H1 (cell line): ENCODE data around the gene ZSCAN20. TPM values are rescaled to one million over a fixed set of nuclear protein-coding genes. Genes with fewer than 3 reads are reported as not detected.

Experiments
- CTCF ChIA-PET: fragments of 300-600 bp; sonication (Branson Sonifier 250); formaldehyde crosslinking; loops from one replicate; lab custom pipeline; 2021; ENCODE audit not compliant: partially characterized antibody; lab: Charles Lee
- POLR2A ChIA-PET: fragments of 300-600 bp; sonication (Branson Sonifier 250); formaldehyde crosslinking; loops from one replicate; lab custom pipeline; 2021; ENCODE audit warnings: inconsistent platforms; ENCODE audit not compliant: partially characterized antibody; lab: Charles Lee
- DNase-seq, 2 experiments: peaks; one replicate each; pipeline versions ENCODE4 v3.0.0 to v3.0.0-alpha.2; 2010 to 2022; ENCODE audit warnings: low spot score in 2 of 2, low read depth in 1 of 2, mixed read lengths in 1 of 2
- FAIRE-seq: peaks from 2 replicates; lab custom pipeline; 2011; peaks lifted over from hg19 to GRCh38; lab: Jason Lieb, UNC
- H2AFZ ChIP-seq: 2 replicates; pipeline ENCODE4 v1.8.1; 2012; ENCODE audit warnings: low read length, inconsistent platforms
- H2AK5ac ChIP-seq: 2 replicates; pipeline ENCODE4 v1.6.1; 2013; ENCODE audit warnings: low read depth, low read length
- H2BK120ac ChIP-seq: replicated peaks from 2 replicates; pipeline ENCODE3; 2013; ENCODE audit warnings: low read depth, low read length, inconsistent platforms
- H2BK12ac ChIP-seq: 2 replicates; pipeline ENCODE4 v1.6.1; 2013; ENCODE audit warnings: low read depth, low read length
- H2BK15ac ChIP-seq: 2 replicates; pipeline ENCODE4 v1.6.1; 2013; ENCODE audit warnings: low read length
- H2BK20ac ChIP-seq: 2 replicates; pipeline ENCODE4 v1.6.1; 2013; ENCODE audit warnings: low read length
- H2BK5ac ChIP-seq: 2 replicates; pipeline ENCODE4 v1.6.1; 2013; ENCODE audit warnings: low read depth, low read length
- H3K14ac ChIP-seq: 2 replicates; pipeline ENCODE4 v1.6.1; 2013; ENCODE audit warnings: inconsistent platforms; ENCODE audit not compliant: insufficient read length
- H3K18ac ChIP-seq: 2 replicates; pipeline ENCODE4 v1.6.1; 2013; ENCODE audit warnings: low read length; ENCODE audit errors: extremely low read depth
- H3K23ac ChIP-seq: 2 replicates; pipeline ENCODE4 v1.6.1; 2013; ENCODE audit warnings: inconsistent platforms; ENCODE audit not compliant: insufficient read length
- H3K23me2 ChIP-seq: 2 replicates; pipeline ENCODE4 v1.6.1; 2013; ENCODE audit warnings: low read depth, low read length
- H3K27ac ChIP-seq: 2 replicates; pipeline ENCODE4 v1.6.1; 2011; ENCODE audit warnings: low read depth, low read length, inconsistent platforms
- H3K27me3 ChIP-seq, 4 experiments: replicated peaks in 1 of 4; 1 replicate in 1 of 4; 2 replicates in 3 of 4; pipeline versions ENCODE4 v1.6.1 to v1.8.1; 2011 to 2013; ENCODE audit warnings: low read length in 3 of 4, mild to moderate bottlenecking in 3 of 4, inconsistent platforms in 2 of 4, mixed read lengths in 2 of 4, moderate library complexity in 1 of 4; ENCODE audit not compliant: control insufficient read depth in 3 of 4, insufficient read depth in 3 of 4; ENCODE audit errors: extremely low read depth in 1 of 4
- H3K36me3 ChIP-seq, 4 experiments: 2 replicates each; pipeline versions ENCODE4 v1.6.1 to v1.8.1; 2011 to 2013; ENCODE audit warnings: mild to moderate bottlenecking in 4 of 4, low read length in 3 of 4, moderate library complexity in 2 of 4, control low read depth in 1 of 4, inconsistent platforms in 1 of 4; ENCODE audit not compliant: insufficient read depth in 4 of 4, control insufficient read depth in 2 of 4
- H3K4ac ChIP-seq: replicated peaks from 2 replicates; pipeline ENCODE3; 2013; ENCODE audit warnings: low read length, low read depth, mixed read lengths, inconsistent platforms; ENCODE audit not compliant: insufficient read length
- H3K4me1 ChIP-seq, 4 experiments: replicated peaks in 1 of 4; 1 replicate in 1 of 4; 2 replicates in 3 of 4; pipeline versions ENCODE4 v1.6.1 to v1.8.1; 2011 to 2013; ENCODE audit warnings: low read length in 3 of 4, inconsistent platforms in 2 of 4, mixed read lengths in 1 of 4; ENCODE audit not compliant: insufficient read depth in 4 of 4, control insufficient read depth in 3 of 4
- H3K4me2 ChIP-seq, 2 experiments: 2 replicates each; pipeline versions ENCODE4 v1.6.1 to v1.8.1; 2011 to 2013; ENCODE audit warnings: low read depth in 2 of 2, low read length in 2 of 2, control low read depth in 1 of 2, inconsistent platforms in 1 of 2, mild to moderate bottlenecking in 1 of 2; ENCODE audit not compliant: insufficient read depth in 1 of 2
- H3K4me3 ChIP-seq, 4 experiments: fragments of 200-600, 300-600 bp in 1 of 4; sonication (generic), shearing (Covaris generic), sonication (Bioruptor Twin) in 1 of 4; 2 replicates each; pipeline versions ENCODE4 v1.5.1 to v1.8.1; 2011 to 2016; ENCODE audit warnings: low read length in 4 of 4, low read depth in 3 of 4, control low read depth in 2 of 4, inconsistent platforms in 2 of 4, mild to moderate bottlenecking in 2 of 4, mixed read lengths in 1 of 4, moderate library complexity in 1 of 4; ENCODE audit not compliant: insufficient read depth in 2 of 4; ENCODE audit errors: extremely low read depth in 1 of 4
- H3K56ac ChIP-seq: replicated peaks from 2 replicates; pipeline ENCODE3; 2013; ENCODE audit warnings: low read depth, mild to moderate bottlenecking, mixed read lengths, low read length, inconsistent platforms; ENCODE audit not compliant: insufficient read length
- H3K79me1 ChIP-seq: 2 replicates; pipeline ENCODE4 v1.6.1; 2013; ENCODE audit warnings: low read depth, low read length, control low read depth
- H3K79me2 ChIP-seq, 2 experiments: 2 replicates each; pipeline versions ENCODE4 v1.6.1 to v1.8.1; 2012 to 2013; ENCODE audit warnings: low read length in 2 of 2, mild to moderate bottlenecking in 2 of 2, inconsistent platforms in 1 of 2; ENCODE audit not compliant: insufficient read depth in 2 of 2, control insufficient read depth in 1 of 2
- H3K9ac ChIP-seq, 4 experiments: replicated peaks in 1 of 4; 1 replicate in 1 of 4; 2 replicates in 3 of 4; pipeline versions ENCODE4 v1.6.1 to v1.8.1; 2011 to 2013; ENCODE audit warnings: low read depth in 3 of 4, low read length in 3 of 4, control low read depth in 2 of 4, mild to moderate bottlenecking in 2 of 4, moderate library complexity in 2 of 4, inconsistent platforms in 1 of 4; ENCODE audit errors: extremely low read depth in 1 of 4
- H3K9me3 ChIP-seq, 2 experiments: 2 replicates each; pipeline versions ENCODE4 v1.6.1 to v1.8.1; 2012 to 2013; ENCODE audit warnings: mild to moderate bottlenecking in 2 of 2, moderate library complexity in 2 of 2, control low read depth in 1 of 2, inconsistent platforms in 1 of 2, low read depth in 1 of 2, low read length in 1 of 2, mixed read lengths in 1 of 2; ENCODE audit not compliant: insufficient read depth in 2 of 2
- H4K20me1 ChIP-seq, 2 experiments: replicated peaks in 1 of 2; 2 replicates each; pipeline versions ENCODE3 to v1.8.1; 2011 to 2013; ENCODE audit warnings: inconsistent platforms in 2 of 2, low read length in 2 of 2, mild to moderate bottlenecking in 1 of 2; ENCODE audit not compliant: insufficient read depth in 2 of 2, control insufficient read depth in 1 of 2
- H4K5ac ChIP-seq: 2 replicates; pipeline ENCODE4 v1.6.1; 2013; ENCODE audit warnings: low read length, low read depth, mixed read lengths, inconsistent platforms; ENCODE audit not compliant: insufficient read length
- H4K8ac ChIP-seq: 2 replicates; pipeline ENCODE4 v1.8.0; 2013; ENCODE audit warnings: mild to moderate bottlenecking, moderate library complexity, low read length, inconsistent platforms; ENCODE audit not compliant: insufficient read depth; ENCODE audit errors: extremely low read depth
- H4K91ac ChIP-seq: replicated peaks from 2 replicates; pipeline ENCODE3; 2013; ENCODE audit warnings: low read length, mixed read lengths, inconsistent platforms; ENCODE audit not compliant: insufficient read length
- KDM4A ChIP-seq: IDR thresholded peaks from one replicate; pipeline ENCODE4 v1.7.1; 2012; ENCODE audit warnings: low read depth, mild to moderate bottlenecking, moderate library complexity, low read length, inconsistent platforms; ENCODE audit not compliant: severe bottlenecking
- WGBS, 2 experiments: shearing (Covaris generic) in 1 of 2; methylation state at CpG; one replicate each; pipeline versions ENCODE4 v1.1.6 to v1.1.7; 2013 to 2015; ENCODE audit warnings: low lambda C conversion rate in 2 of 2, mixed read lengths in 2 of 2, inconsistent platforms in 1 of 2, low coverage in 1 of 2, missing lambda C conversion rate in 1 of 2; ENCODE audit not compliant: insufficient replicate concordance in 2 of 2, insufficient coverage in 1 of 2, insufficient read length in 1 of 2; ENCODE audit errors: extremely low coverage in 1 of 2, missing lambda C conversion rate in 1 of 2; 5-methylcytosine and 5-hydroxymethylcytosine counted together
- polyA plus RNA-seq, 7 experiments: library from polyadenylated mRNA; depleted of rRNA in 3 of 7; stranded (reverse) in 5 of 7; unstranded in 2 of 7; fragments of >200 nt in 5 of 7; fragments of 200-250 nt in 2 of 7; gene quantifications; 1 replicate in 5 of 7; 2 replicates in 1 of 7; 4 replicates in 1 of 7; pipeline versions ENCODE4 v1.2.1 to v1.2.3, GENCODE V29; 2011 to 2013; ENCODE audit warnings: missing spikeins in 2 of 7, mixed read lengths in 2 of 7
- total RNA-seq: library from RNA; stranded (reverse); fragmentation: NEBNext Ultra II Directional; extraction: Animal tissue kit (Norgen Biotek cat#: 25700); gene quantifications from 2 replicates; pipeline ENCODE4 v1.2.1, GENCODE V29; 2021

The ZSCAN20 gene
- total and polyA plus RNA-seq, 2 of the 8 experiments (the other 6 are each of a cell fraction or from before 2014, with no cell fraction given) = 0.70 to 3.4 TPM

- ChIA-PET CTCF (interaction anchor here (0.8 kb wide), 1 partner anchor 21 kb away, joined by 3 read pairs; no protein-coding TSS in a partner anchor), POLR2A (no interaction called here)
- no peaks in the 10 kb centered on the region for H3K79me2 ChIP-seq
- H2BK5ac ChIP-seq = no peak overlapping the region
- no peak overlapping the region for H3K14ac ChIP-seq
- H3K4me2 ChIP-seq = no peak overlapping the region
- no peaks in the 10 kb centered on the region for H3K36me3 ChIP-seq
- no peak overlapping the region for H3K9ac ChIP-seq
- peaks cover 0 to 8% (median 5%) of the 10 kb centered on the region in 4 experiments; a peak in 4 of 7 replicates for H3K27me3 ChIP-seq
- no peak overlapping the region for H4K91ac ChIP-seq
- H2AFZ ChIP-seq = no peak overlapping the region
- peaks cover 0 to 16% (median 6%) of the 10 kb centered on the region in 4 experiments; a peak in 4 of 7 replicates for H3K4me1 ChIP-seq
- H3K4me3 ChIP-seq = no peak overlapping the region
- no peak overlapping the region for H2AK5ac ChIP-seq
- no peaks in the 10 kb centered on the region for H3K23me2 ChIP-seq
- H3K23ac ChIP-seq = no peak overlapping the region
- no peak overlapping the region for H3K4ac ChIP-seq
- peak overlapping the region; percentile 11; the same call in 1 of the 2 replicates for H3K18ac ChIP-seq
- no peak overlapping the region for H2BK20ac ChIP-seq
- TF ChIP-seq KDM4A = no peak
- 73% methylated on average over 2 of the region's 2 CpGs; no CpG with 5 or more reads in 1 of the 2 experiments for WGBS, 2 experiments
- H2BK120ac ChIP-seq = no peak overlapping the region
- FAIRE-seq (no peak), DNase-seq (no peak)
- no peaks in the 10 kb centered on the region for H4K20me1 ChIP-seq
- no peak overlapping the region for H4K5ac ChIP-seq
- H2BK12ac ChIP-seq = no peak overlapping the region
- no peak overlapping the region for H2BK15ac ChIP-seq
- H3K27ac ChIP-seq = no peak overlapping the region
- H3K9me3 ChIP-seq = no peaks in the 10 kb centered on the region
- H3K56ac ChIP-seq = no peak overlapping the region
- no peak overlapping the region for H4K8ac ChIP-seq
- H3K79me1 ChIP-seq = no peaks in the 10 kb centered on the region; the same call in 1 of the 2 replicates
These were observed 47.8 kb upstream of the ZSCAN20 start for GRCh38 chr1:33424610-33425009.
